ENCODE results near the gene RNF8.

RNF8 gene

DNA sequence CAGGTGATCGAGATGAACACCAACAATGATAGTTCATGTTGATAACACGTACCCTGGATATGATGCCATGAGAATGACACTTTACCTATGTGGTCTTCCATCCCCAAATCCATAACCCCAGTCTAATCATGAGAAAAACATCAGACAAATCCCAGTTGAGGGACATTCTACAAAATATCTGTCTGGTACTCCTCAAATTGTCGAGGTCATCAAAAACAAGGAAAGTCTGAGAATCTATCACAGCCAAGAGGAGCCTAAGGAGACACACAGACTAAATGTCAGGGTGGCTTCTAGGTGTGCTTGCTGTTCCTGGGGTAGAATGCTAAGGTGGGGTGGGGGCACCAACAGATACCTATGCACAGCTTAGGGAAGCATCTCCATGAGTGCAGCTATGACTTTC, 2.8 kb upstream of the RNF8 start:
- peaks cover 0 to 3% of the 10 kb centered on the region in 2 experiments for H3K27me3 ChIP-seq (ENCODE audit: control insufficient read depth in 1 of 2, insufficient read depth in 1 of 2, low read length in 2 of 2)
- H3K9ac ChIP-seq (ENCODE audit: low read length), result no peak overlapping the region
- no peak overlapping the region for H2BK12ac ChIP-seq (ENCODE audit: low read length in 2 of 2)
- no peak overlapping the region for H3K27ac ChIP-seq (ENCODE audit: low read length, poor library complexity, severe bottlenecking)
- H2BK15ac ChIP-seq (ENCODE audit: low read depth, poor library complexity, severe bottlenecking), result no peak overlapping the region
- no peak overlapping the region for H2BK5ac ChIP-seq (ENCODE audit: low read depth, low read length, poor library complexity, severe bottlenecking)
- H3K18ac ChIP-seq (ENCODE audit: low read depth in 1 of 2, low read length in 2 of 2), result no peak overlapping the region
- H3K14ac ChIP-seq (ENCODE audit: low read length in 2 of 2), result no peak overlapping the region
- H4K91ac ChIP-seq (ENCODE audit: low read length), result no peak overlapping the region
- no peak for DNase-seq
- no peak overlapping the region for H2BK120ac ChIP-seq (ENCODE audit: low read depth, low read length)
- H3K23ac ChIP-seq (ENCODE audit: low read length in 2 of 2), result no peak overlapping the region
- no peak overlapping the region for H3K4me2 ChIP-seq (ENCODE audit: low read length, poor library complexity, severe bottlenecking)
- no peak overlapping the region for H3K4ac ChIP-seq (ENCODE audit: low read depth in 1 of 2, low read length in 2 of 2)
- no peaks in the 10 kb centered on the region for H3K4me1 ChIP-seq (ENCODE audit: control insufficient read depth, insufficient read depth, low read depth, low read length)
- peaks cover 11% of the 10 kb centered on the region for H3K79me1 ChIP-seq (replicated peaks; ENCODE audit: low read length, poor library complexity, severe bottlenecking)
- H3K9me3 ChIP-seq (ENCODE audit: control insufficient read depth, low read length), result no peaks in the 10 kb centered on the region
- H2AFZ ChIP-seq (ENCODE audit: low read depth, low read length), result no peak overlapping the region
- no peak overlapping the region for H4K8ac ChIP-seq (ENCODE audit: low read length)
- no peaks in the 10 kb centered on the region for H3K36me3 ChIP-seq (ENCODE audit: control insufficient read depth in 1 of 2, insufficient read depth in 2 of 2, low read depth in 1 of 2, low read length in 2 of 2)
- 94% methylated on average over 3 of the region's 3 CpGs for WGBS
- no peak overlapping the region for H3K4me3 ChIP-seq (ENCODE audit: insufficient read depth in 1 of 2, low read depth in 1 of 2, low read length in 2 of 2)
- H2AK5ac ChIP-seq (ENCODE audit: low read length, severe bottlenecking), result no peak overlapping the region

DNA sequence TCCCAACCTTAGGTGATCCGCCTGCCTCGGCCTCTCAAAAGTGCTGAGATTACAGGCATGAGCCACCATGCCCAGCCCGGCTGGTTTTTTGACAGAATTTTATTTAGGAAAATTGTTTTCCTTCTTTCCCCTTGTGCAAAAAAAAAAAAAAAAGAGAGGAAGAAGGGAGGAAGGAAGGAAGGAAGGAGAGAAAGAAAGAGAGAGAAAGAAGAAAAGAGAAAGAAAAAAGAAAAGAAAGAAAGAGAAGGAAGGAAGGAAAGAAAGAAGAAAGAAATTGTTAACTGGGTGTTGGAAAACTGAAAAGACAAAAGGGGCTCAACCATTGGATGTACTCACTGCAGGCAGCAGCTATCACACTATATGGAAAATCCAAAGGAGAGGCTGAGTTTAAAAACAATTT, 1.4 kb upstream of the RNF8 start:
- H2BK12ac ChIP-seq (ENCODE audit: low read length in 2 of 2), result no peak overlapping the region
- no peak overlapping the region for H2AK5ac ChIP-seq (ENCODE audit: low read length, severe bottlenecking)
- no peak overlapping the region for H3K4me2 ChIP-seq (ENCODE audit: low read length, poor library complexity, severe bottlenecking)
- H3K14ac ChIP-seq (ENCODE audit: low read length in 2 of 2), result no peak overlapping the region
- peaks cover 12% of the 10 kb centered on the region for H3K79me1 ChIP-seq (replicated peaks; ENCODE audit: low read length, poor library complexity, severe bottlenecking)
- H3K9ac ChIP-seq (ENCODE audit: low read length), result no peak overlapping the region
- H3K18ac ChIP-seq (ENCODE audit: low read depth in 1 of 2, low read length in 2 of 2), result no peak overlapping the region
- no peak overlapping the region for H3K4me3 ChIP-seq (ENCODE audit: insufficient read depth in 1 of 2, low read depth in 1 of 2, low read length in 2 of 2)
- 96% methylated on average over 3 of the region's 3 CpGs for WGBS
- H3K27me3 ChIP-seq (ENCODE audit: control insufficient read depth in 1 of 2, insufficient read depth in 1 of 2, low read length in 2 of 2), result peaks cover 0 to 3% of the 10 kb centered on the region in 2 experiments
- no peak overlapping the region for H4K8ac ChIP-seq (ENCODE audit: low read length)
- H2BK15ac ChIP-seq (ENCODE audit: low read depth, poor library complexity, severe bottlenecking), result no peak overlapping the region
- no peak overlapping the region for H4K91ac ChIP-seq (ENCODE audit: low read length)
- no peaks in the 10 kb centered on the region for H3K4me1 ChIP-seq (ENCODE audit: control insufficient read depth, insufficient read depth, low read depth, low read length)
- H3K27ac ChIP-seq (ENCODE audit: low read length, poor library complexity, severe bottlenecking), result no peak overlapping the region
- no peak overlapping the region for H3K23ac ChIP-seq (ENCODE audit: low read length in 2 of 2)
- no peak overlapping the region for H2BK120ac ChIP-seq (ENCODE audit: low read depth, low read length)
- H2BK5ac ChIP-seq (ENCODE audit: low read depth, low read length, poor library complexity, severe bottlenecking), result no peak overlapping the region
- no peak for DNase-seq
- no peaks in the 10 kb centered on the region for H3K36me3 ChIP-seq (ENCODE audit: control insufficient read depth in 1 of 2, insufficient read depth in 2 of 2, low read depth in 1 of 2, low read length in 2 of 2)
- H2AFZ ChIP-seq (ENCODE audit: low read depth, low read length), result no peak overlapping the region
- no peaks in the 10 kb centered on the region for H3K9me3 ChIP-seq (ENCODE audit: control insufficient read depth, low read length)
- no peak overlapping the region for H3K4ac ChIP-seq (ENCODE audit: low read depth in 1 of 2, low read length in 2 of 2)

DNA sequence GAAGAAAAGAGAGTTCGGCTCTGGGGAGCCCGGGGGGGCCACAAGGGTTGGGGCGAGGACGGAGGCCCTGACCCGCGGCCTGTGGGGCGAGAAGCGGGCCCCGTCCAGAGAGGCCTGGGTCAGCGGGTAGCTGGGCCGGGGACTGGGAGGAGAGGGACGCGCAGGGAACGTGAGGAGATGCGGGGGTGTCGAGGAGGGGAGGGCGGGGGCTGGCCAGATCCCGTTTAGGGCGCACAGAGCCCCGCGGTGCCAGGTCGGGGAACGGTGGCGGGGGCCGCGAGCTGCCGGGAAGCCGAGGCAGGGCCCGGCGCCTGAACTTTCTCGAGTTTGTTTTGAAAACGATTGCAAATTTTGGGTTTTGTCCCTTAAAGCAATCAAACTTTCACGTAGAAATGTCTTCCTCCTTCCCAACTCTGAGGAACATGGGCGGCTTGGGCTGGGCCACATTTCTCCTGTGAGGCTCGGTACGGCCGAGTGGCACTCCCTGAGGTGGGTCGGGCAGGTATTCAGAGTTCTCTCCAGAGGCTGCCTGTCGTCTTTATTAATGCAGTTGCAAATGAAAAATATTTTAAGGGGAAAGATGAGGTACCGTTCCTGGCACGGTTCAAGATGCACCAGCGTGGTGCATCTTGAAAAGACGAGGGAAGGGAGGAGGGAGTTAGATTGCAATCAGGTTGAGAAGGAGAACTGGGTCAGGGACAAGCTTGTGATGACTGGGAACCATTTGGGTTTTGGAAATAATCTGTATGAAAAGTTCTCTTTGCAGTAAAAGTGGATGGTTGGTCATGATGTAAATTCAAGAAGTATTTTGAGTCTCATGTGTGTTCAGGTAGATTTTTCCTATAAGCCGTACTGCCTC, 972 bp downstream of the RNF8 start:
- Histone ChIP-seq H3K27ac (ENCODE audit: low read length, poor library complexity, severe bottlenecking) (no peak overlapping the region), H3K4me3 (ENCODE audit: insufficient read depth in 1 of 2, low read depth in 1 of 2, low read length in 2 of 2) (peak overlapping the region; percentile 95 to 96), H2AK5ac (ENCODE audit: low read length, severe bottlenecking) (no peak overlapping the region), H3K79me1 (replicated peaks; ENCODE audit: low read length, poor library complexity, severe bottlenecking) (peaks cover 22% of the 10 kb centered on the region), H3K4me1 (ENCODE audit: control insufficient read depth, insufficient read depth, low read depth, low read length) (peaks cover 1% of the 10 kb centered on the region), H2BK12ac (ENCODE audit: low read length in 2 of 2) (no peak overlapping the region), H3K4ac (ENCODE audit: low read depth in 1 of 2, low read length in 2 of 2) (peak overlapping the region in 1 of 2 experiments; percentile 94), H3K18ac (ENCODE audit: low read depth in 1 of 2, low read length in 2 of 2) (peak overlapping the region; percentile 48 to 57), H2BK5ac (ENCODE audit: low read depth, low read length, poor library complexity, severe bottlenecking) (peak overlapping the region; percentile 14), H3K23ac (ENCODE audit: low read length in 2 of 2) (peak overlapping the region in 1 of 2 experiments; percentile 23), H4K8ac (ENCODE audit: low read length) (peak overlapping the region; percentile 48), H3K9ac (ENCODE audit: low read length) (peak overlapping the region; percentile 95), H3K9me3 (ENCODE audit: control insufficient read depth, low read length) (no peaks in the 10 kb centered on the region), H2BK120ac (ENCODE audit: low read depth, low read length) (no peak overlapping the region), H2AFZ (ENCODE audit: low read depth, low read length) (peak overlapping the region; percentile 94), H2BK15ac (ENCODE audit: low read depth, poor library complexity, severe bottlenecking) (peak overlapping the region; percentile 88), H3K4me2 (ENCODE audit: low read length, poor library complexity, severe bottlenecking) (peak overlapping the region; percentile 84), H4K91ac (ENCODE audit: low read length) (no peak overlapping the region), H3K14ac (ENCODE audit: low read length in 2 of 2) (no peak overlapping the region), H3K36me3 (ENCODE audit: control insufficient read depth in 1 of 2, insufficient read depth in 2 of 2, low read depth in 1 of 2, low read length in 2 of 2) (no peaks in the 10 kb centered on the region), H3K27me3 (ENCODE audit: control insufficient read depth in 1 of 2, insufficient read depth in 1 of 2, low read length in 2 of 2) (no peaks in the 10 kb centered on the region)
- DNase-seq, result peak; percentile 39
- 4% methylated on average over 32 of the region's 44 CpGs for WGBS

DNA sequence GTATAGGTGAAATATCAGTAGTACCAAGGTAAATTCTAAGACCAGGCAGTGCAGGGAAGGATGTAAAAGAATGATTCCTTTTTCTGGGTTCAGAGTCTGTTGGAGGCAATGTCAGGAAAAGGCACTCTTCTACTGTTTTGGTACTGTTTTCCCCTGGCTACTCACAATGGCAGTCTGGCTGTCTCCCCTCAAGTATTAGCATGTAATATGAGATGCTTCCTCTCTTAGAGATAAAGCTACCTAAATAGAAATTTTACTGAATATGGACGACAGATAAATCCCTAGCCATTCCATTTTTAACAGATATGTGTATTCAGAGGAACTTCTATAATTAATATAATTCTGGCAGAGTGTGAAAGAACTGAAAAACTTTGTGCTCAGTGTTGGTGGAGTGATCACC, 3.5 kb downstream of the RNF8 start:
- H3K79me1 ChIP-seq (replicated peaks; ENCODE audit: low read length, poor library complexity, severe bottlenecking), result peaks cover 29% of the 10 kb centered on the region
- no peak overlapping the region for H2BK12ac ChIP-seq (ENCODE audit: low read length in 2 of 2)
- no peak overlapping the region for H4K91ac ChIP-seq (ENCODE audit: low read length)
- no peak overlapping the region for H4K8ac ChIP-seq (ENCODE audit: low read length)
- H3K18ac ChIP-seq (ENCODE audit: low read depth in 1 of 2, low read length in 2 of 2), result no peak overlapping the region
- peaks cover 1% of the 10 kb centered on the region for H3K4me1 ChIP-seq (ENCODE audit: control insufficient read depth, insufficient read depth, low read depth, low read length)
- H3K4me2 ChIP-seq (ENCODE audit: low read length, poor library complexity, severe bottlenecking), result no peak overlapping the region
- H2AFZ ChIP-seq (ENCODE audit: low read depth, low read length), result no peak overlapping the region
- peaks cover 3 to 18% of the 10 kb centered on the region in 2 experiments for H3K36me3 ChIP-seq (ENCODE audit: control insufficient read depth in 1 of 2, insufficient read depth in 2 of 2, low read depth in 1 of 2, low read length in 2 of 2)
- H3K27ac ChIP-seq (ENCODE audit: low read length, poor library complexity, severe bottlenecking), result no peak overlapping the region
- H3K9me3 ChIP-seq (ENCODE audit: control insufficient read depth, low read length), result no peaks in the 10 kb centered on the region
- no peaks in the 10 kb centered on the region for H3K27me3 ChIP-seq (ENCODE audit: control insufficient read depth in 1 of 2, insufficient read depth in 1 of 2, low read length in 2 of 2)
- WGBS, result no CpG with 5 or more reads among the region's 1 CpG
- no peak overlapping the region for H3K4ac ChIP-seq (ENCODE audit: low read depth in 1 of 2, low read length in 2 of 2)
- H2BK15ac ChIP-seq (ENCODE audit: low read depth, poor library complexity, severe bottlenecking), result no peak overlapping the region
- H2BK120ac ChIP-seq (ENCODE audit: low read depth, low read length), result no peak overlapping the region
- no peak overlapping the region for H2BK5ac ChIP-seq (ENCODE audit: low read depth, low read length, poor library complexity, severe bottlenecking)
- H2AK5ac ChIP-seq (ENCODE audit: low read length, severe bottlenecking), result no peak overlapping the region
- H3K9ac ChIP-seq (ENCODE audit: low read length), result no peak overlapping the region
- no peak for DNase-seq
- no peak overlapping the region for H3K14ac ChIP-seq (ENCODE audit: low read length in 2 of 2)
- no peak overlapping the region for H3K4me3 ChIP-seq (ENCODE audit: insufficient read depth in 1 of 2, low read depth in 1 of 2, low read length in 2 of 2)
- H3K23ac ChIP-seq (ENCODE audit: low read length in 2 of 2), result no peak overlapping the region
